ENCODE results near the gene DDX51.

Gene DDX51, protein sequence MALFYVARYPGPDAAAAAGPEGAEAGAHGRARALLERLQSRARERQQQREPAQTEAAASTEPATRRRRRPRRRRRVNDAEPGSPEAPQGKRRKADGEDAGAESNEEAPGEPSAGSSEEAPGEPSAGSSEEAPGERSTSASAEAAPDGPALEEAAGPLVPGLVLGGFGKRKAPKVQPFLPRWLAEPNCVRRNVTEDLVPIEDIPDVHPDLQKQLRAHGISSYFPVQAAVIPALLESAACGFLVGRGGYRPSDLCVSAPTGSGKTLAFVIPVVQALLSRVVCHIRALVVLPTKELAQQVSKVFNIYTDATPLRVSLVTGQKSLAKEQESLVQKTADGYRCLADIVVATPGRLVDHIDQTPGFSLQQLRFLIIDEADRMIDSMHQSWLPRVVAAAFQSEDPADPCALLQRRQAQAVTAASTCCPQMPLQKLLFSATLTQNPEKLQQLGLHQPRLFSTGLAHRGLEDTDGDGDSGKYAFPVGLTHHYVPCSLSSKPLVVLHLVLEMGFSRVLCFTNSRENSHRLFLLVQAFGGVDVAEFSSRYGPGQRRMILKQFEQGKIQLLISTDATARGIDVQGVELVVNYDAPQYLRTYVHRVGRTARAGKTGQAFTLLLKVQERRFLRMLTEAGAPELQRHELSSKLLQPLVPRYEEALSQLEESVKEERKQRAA

GRCh38 chr12:132144115-132144809, at the start of gene DDX51, which contains the start of gene NOC4L:
DDX51 (minus strand) TSS chr12:132144319; CDS start chr12:132144296, 23 bp downstream.
NOC4L (plus strand) TSS chr12:132144457; CDS start chr12:132144489, 32 bp downstream.
- peak; percentile 96 for DNase-seq

DNA sequence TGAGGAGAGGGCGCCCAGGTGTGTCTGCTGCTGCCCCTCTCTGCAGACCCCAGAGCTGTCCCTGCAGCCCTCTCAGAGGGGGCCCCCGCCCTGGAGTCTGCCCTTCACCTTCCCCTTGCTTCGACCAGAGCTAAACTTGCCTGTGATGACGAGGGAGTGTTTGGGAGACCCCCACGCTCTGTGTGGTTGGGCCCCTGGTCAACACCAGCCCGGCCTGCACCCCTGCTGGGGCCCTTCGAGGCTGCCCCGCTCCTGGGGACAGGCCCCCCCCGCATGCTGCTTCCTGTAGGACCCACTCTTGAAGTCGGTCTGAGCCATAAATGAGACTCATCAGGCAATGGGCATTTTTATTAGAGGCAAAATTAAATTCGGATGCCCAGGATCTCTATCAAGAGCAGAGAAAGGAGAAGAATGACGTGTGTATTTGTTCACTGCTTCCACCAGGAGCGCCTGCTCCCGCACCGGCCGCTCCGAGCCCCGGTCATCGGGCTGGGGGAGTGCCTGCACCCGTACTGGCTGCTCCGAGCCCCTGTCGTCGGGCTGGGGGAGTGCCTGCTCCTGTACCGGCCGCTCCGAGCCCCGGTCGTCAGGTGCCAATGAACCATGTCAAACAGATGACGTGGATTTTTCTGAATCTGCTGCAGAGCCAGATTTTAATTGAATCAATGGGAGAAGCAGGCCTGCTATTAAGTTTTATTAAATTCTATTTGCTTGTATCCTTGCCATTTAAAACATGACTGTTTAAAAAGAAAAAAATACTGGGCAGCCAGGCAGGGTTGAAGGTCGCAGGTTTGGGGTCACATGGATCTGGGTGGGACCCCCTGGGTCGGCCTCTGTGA, 47.8 kb upstream of the DDX51 start:
- no peak for DNase-seq

DNA sequence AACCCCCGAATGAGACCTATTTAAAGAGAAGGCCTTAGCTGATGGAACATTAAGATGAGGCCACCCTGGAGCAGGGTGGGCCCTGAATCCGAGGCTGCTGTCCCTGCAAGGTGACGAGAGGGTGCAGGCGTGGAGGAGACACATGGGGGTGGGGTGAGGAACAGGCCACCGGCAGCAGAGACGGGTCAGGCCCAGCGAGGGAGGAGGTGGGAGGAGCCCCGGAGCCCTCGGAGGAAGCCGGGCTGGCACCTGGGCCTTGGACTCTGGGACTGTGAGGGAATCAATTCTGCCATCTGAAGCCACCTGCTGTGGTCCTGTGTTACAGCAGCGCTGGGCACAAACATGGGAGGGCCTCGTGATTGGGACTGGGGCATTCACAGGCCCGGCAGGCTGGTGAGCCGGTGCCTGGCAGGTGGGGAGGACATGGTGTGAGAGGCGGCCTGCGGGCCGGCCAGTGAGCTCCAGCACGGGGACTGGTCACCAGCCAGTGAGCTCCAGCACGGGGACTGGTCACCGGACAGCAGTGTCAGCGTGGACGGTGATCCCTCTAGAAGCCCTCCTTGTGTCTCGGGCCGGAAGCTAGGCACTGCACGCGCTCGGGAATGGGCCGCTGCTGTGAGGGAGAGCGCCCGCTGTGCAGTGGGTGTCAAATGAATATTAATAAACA, 46.8 kb upstream of the DDX51 start:
- DNase-seq = no peak

DNA sequence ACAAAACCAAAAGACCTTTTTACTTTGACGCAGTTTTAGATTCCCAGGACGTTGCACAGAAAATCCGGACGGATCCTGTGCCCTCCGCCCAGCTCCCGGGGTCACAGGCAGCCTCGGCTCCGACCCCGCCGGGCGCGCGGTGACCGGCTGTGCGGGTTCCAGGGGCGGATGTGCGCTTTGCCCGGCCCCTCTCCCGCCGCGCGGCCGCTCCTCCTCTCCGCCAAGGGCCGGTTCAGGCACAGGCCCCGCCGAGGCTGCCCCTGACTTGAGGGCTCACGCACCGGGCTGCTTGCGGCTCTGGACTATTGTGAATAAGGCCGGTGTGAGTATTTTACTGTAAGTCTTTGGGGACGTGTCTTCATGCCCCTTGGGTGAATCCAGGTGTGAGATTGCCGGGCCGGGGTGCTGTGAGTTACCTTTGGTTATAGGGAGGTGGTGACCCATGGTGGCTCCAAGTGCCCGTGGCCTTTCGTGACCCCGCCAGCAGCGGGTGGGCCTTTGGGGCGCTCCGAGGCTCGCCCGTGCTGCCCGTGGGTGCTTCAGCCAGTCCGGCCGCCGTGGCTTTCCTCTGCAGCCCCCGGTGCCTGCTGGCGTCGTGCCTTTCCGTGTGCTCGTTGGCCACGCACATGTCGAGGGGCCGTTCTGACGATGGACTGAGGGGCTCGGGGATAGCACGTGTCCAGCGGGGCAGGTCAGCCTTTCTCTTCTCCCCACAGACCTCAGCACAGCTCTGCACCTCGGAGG, 46.1 kb upstream of the DDX51 start:
- no peak for DNase-seq

- peak; percentile 94 for DNase-seq
Observed at GRCh38 chr12:132189378-132190011, 45.4 kb upstream of the DDX51 start.

GRCh38 chr12:132188916-132189325, 44.8 kb upstream of the DDX51 start:
- DNase-seq = no peak

GRCh38 chr12:132188451-132188901, 44.4 kb upstream of the DDX51 start:
- DNase-seq = no peak

DNA sequence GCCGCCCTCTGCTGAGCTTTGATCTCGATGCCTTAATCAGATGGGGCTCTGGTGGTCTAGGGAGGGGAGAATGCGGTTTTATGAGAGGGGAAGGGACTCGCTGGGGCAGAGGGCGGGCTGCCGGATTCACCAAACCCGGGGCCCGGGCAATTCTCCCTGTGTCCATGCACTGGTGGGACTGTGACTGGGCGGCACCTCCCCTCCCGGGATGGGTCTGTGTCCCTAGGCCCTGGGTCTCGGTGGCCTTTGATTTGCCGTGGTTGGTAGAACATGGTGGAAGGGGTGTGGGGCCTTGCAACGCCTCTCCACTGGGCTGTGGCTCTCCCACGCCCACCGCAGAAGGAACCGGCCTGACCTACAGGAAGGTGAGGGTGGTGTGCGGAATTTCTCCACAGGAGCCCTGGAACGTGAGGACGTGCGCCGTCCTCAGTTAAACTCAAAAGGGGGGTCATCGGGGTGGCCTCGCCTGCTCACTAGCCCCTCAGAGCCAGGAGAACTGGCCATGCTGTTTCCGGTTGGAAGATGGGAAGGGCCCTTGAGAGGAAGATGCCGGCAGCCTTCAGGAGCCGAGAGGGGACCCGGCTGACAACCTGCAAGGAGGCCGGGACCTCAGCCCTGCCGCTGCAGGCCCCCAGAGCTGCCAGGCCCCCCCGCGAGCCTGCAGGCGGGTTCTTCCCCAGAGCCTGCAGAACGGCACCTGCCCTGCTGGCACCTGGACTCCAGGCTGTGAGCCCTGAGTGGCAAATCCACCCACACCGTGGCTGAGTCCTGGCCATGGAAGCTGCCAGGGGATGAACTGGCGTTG, 43.7 kb upstream of the DDX51 start:
- DNase-seq = no peak

GRCh38 chr12:132186857-132187620, 42.9 kb upstream of the DDX51 start:
- DNase-seq = no peak

GRCh38 chr12:132186208-132186856, 42.2 kb upstream of the DDX51 start:
- no peak for DNase-seq

DNA sequence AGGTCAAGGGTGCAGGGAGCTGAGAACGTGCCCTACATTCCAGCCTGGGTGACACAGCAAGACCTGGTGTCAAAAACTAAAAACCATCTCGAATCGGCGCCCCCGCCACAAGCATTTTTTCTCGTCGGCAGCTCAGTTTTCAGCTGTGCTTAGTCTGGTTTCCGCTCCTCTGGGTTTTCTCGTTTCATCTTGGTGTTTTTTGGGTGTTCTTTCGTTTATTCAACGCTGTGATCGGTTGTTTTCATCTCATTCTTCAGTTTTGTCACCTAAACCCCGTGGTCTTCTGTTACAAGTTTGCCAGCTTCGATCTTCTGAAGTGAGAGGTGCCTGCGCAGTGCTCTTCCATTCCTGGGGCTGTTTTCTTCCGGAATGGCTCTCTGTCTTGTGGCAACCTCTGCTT, 41.6 kb upstream of the DDX51 start:
- no peak for DNase-seq

DNA sequence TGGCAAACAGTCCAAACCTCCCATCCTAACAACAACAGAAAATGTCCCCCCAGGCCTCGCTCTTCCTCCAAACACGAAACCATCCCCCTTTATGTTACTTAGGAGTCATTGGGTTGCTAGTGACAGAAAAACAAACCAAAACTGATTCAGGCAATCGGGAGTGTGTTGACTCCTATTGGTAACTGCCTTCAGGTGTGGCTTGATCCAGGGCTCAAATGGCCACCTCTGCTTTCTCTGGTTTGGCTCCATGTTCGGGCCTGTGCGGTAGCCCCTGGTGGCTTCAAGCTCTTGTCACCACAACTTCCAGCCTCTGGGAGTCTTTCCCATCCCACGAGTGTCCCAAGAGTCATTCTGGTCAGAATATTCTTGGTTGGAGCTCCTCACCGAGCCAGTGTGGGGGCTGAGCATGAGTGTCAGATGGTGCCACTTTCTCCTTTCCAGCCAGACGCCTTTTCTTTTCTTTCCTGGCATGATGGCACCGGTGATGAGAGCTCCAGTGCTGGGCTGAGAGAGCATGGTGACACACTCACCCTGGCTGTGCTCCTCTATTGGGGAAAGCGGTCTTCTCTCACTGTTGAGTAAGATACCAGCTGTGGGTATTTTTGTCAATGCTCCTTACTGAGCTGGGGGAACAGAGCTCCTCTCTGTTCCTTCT, 38.7 kb upstream of the DDX51 start:
- no peak for DNase-seq

DNA sequence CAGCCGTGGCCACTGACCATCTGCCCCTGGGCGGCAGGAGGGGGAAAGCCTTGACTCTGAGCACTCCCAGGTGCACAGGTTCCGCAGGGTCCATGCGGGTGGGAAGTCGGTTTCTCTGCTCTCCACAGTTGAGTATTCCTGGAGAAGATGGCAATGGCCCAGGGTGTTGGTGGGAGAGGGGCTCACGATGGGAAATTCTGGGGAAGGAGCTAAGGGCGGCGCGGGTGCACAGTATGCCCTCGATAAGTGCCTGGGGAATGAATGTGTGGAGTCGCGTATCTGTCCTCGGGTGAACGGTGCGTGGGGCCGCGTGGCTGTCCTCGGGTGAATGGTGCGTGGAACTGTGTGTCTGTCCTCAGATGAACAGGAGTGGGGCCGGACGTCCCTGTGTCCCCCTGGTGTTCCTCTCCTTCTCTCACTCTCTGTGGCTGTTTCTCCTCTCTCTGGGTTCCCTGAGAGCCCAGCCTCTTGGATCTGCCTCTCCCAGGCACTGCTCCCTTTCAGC, 38.1 kb upstream of the DDX51 start:
- DNase-seq = no peak

GRCh38 chr12:132181570-132182200, 37.6 kb upstream of the DDX51 start:
- DNase-seq = no peak

GRCh38 chr12:132180648-132181546, 36.8 kb upstream of the DDX51 start:
- DNase-seq = no peak
